Glutamatergic neuron (in vitro differentiated cells): ENCODE results near the gene ARL8B. TPM values are rescaled to one million over a fixed set of nuclear protein-coding genes. Genes with fewer than 3 reads are reported as not detected.
A peak's percentile ranks its signal among the peaks of the same experiment; 100 is the strongest.

ENCODE experiments used
- DNase-seq: peaks from one replicate; pipeline ENCODE4 v3.0.0; 2022
- H3K27ac Mint-ChIP-seq: one replicate; pipeline ENCODE4 v1.8.0; 2020; ENCODE audit warnings: mild to moderate bottlenecking, mixed read lengths, inconsistent platforms; ENCODE audit not compliant: unreplicated experiment
- H3K27me3 Mint-ChIP-seq: one replicate; pipeline ENCODE4 v1.8.0; 2020; ENCODE audit warnings: mild to moderate bottlenecking, moderate library complexity, mixed read lengths, inconsistent platforms; ENCODE audit not compliant: unreplicated experiment
- H3K36me3 Mint-ChIP-seq: one replicate; pipeline ENCODE4 v1.8.0; 2020; ENCODE audit warnings: mild to moderate bottlenecking, mixed read lengths, inconsistent platforms; ENCODE audit not compliant: unreplicated experiment
- H3K4me1 Mint-ChIP-seq: one replicate; pipeline ENCODE4 v1.8.0; 2020; ENCODE audit warnings: mild to moderate bottlenecking, low read depth, mixed read lengths, inconsistent platforms; ENCODE audit not compliant: unreplicated experiment
- H3K4me3 Mint-ChIP-seq: one replicate; pipeline ENCODE4 v1.8.0; 2020; ENCODE audit warnings: mild to moderate bottlenecking, mixed read lengths, inconsistent platforms; ENCODE audit not compliant: unreplicated experiment
- H3K9me3 Mint-ChIP-seq: one replicate; pipeline ENCODE4 v1.8.0; 2020; ENCODE audit warnings: mild to moderate bottlenecking, moderate library complexity, mixed read lengths, inconsistent platforms; ENCODE audit not compliant: unreplicated experiment
- total RNA-seq: library from RNA; stranded (reverse); fragmentation: NEBNext Ultra II Directional; extraction: Animal tissue kit (Norgen Biotek cat#: 25700); gene quantifications from one replicate; pipeline ENCODE4 v1.2.1, GENCODE V29; 2021; ENCODE audit not compliant: unreplicated experiment
- TF ChIP-seq, protein P1 (sequence below): fragments of 200-600 bp; sonication (generic); IDR thresholded peaks from one replicate; pipeline ENCODE4 v1.5.0; 2021; ENCODE audit not compliant: partially characterized antibody, unreplicated experiment

ARL8B gene
- total RNA-seq, 1 donor from 2014 or later, result 33.9 TPM

DNA sequence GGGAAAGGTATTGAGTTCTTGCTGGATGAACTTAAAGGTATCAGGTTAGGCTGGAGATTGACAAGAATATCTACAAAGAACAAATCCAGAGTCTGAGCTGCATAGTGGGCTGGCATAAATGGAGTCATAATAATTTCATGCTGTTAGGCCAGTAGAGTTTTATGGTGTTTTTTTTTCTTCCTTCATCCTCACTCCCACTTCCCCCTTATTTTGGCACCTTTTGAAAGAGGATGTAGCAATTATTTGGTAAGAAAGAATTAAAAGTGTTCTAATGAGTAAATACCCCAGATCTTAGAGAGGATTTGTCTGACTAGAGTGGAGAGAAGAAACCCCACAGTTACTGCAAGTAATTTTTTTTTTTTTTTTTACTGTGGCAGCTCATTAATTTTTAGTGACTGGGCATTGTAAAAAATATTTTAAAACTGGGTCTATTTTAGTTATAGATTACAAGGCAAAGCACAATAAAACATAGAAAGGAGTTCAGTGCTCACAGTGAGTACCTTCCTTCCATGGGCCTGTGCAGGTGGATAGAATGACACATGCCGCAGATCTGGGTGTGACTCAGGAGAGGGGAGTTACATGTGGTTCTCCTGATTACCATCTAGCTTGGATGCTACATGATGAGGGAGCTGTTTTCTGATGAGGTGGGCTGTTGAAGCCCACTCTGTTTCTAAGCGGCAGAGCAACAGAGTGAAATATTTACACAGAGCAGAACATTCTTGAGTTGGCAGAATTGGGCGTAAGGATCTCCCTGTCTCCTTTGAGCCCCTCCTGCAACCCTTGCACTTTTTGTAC is 70.7 kb downstream of the ARL8B start:
- DNase-seq, result no peak
- Mint-ChIP-seq H3K4me1 (peaks cover 9% of the 10 kb centered on the region), H3K27ac (no peak overlapping the region), H3K9me3 (no peaks in the 10 kb centered on the region), H3K27me3 (peaks cover 6% of the 10 kb centered on the region), H3K36me3 (no peaks in the 10 kb centered on the region), H3K4me3 (no peak overlapping the region)
- TF ChIP-seq, protein P1, sequence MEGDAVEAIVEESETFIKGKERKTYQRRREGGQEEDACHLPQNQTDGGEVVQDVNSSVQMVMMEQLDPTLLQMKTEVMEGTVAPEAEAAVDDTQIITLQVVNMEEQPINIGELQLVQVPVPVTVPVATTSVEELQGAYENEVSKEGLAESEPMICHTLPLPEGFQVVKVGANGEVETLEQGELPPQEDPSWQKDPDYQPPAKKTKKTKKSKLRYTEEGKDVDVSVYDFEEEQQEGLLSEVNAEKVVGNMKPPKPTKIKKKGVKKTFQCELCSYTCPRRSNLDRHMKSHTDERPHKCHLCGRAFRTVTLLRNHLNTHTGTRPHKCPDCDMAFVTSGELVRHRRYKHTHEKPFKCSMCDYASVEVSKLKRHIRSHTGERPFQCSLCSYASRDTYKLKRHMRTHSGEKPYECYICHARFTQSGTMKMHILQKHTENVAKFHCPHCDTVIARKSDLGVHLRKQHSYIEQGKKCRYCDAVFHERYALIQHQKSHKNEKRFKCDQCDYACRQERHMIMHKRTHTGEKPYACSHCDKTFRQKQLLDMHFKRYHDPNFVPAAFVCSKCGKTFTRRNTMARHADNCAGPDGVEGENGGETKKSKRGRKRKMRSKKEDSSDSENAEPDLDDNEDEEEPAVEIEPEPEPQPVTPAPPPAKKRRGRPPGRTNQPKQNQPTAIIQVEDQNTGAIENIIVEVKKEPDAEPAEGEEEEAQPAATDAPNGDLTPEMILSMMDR, result no peak

DNA sequence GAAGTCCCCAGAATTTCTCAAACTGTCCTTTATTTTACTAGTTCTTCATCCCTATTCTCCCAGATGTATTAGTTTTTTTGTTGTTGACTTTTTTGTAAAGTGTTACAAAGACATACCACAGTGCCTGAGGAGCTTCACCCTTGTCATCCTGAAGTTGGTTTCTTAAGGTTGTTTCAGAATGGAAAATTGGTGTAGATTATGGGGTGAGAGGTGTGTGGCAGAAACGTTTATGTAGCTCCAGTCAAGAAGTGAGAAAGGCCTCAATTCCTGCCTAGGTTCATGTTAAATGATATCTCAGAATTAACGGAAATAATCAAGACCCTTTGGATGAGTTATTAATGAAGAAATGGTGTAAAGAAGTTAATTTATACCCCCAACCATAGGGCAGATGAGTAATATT is 72.2 kb downstream of the ARL8B start:
- no peak overlapping the region for H3K27ac Mint-ChIP-seq
- TF ChIP-seq, protein P1, result no peak
- H3K36me3 Mint-ChIP-seq, result no peaks in the 10 kb centered on the region
- H3K4me1 Mint-ChIP-seq, result peaks cover 6% of the 10 kb centered on the region
- no peak overlapping the region for H3K4me3 Mint-ChIP-seq
- peaks cover 3% of the 10 kb centered on the region for H3K27me3 Mint-ChIP-seq
- H3K9me3 Mint-ChIP-seq, result no peaks in the 10 kb centered on the region
- DNase-seq, result no peak

DNA sequence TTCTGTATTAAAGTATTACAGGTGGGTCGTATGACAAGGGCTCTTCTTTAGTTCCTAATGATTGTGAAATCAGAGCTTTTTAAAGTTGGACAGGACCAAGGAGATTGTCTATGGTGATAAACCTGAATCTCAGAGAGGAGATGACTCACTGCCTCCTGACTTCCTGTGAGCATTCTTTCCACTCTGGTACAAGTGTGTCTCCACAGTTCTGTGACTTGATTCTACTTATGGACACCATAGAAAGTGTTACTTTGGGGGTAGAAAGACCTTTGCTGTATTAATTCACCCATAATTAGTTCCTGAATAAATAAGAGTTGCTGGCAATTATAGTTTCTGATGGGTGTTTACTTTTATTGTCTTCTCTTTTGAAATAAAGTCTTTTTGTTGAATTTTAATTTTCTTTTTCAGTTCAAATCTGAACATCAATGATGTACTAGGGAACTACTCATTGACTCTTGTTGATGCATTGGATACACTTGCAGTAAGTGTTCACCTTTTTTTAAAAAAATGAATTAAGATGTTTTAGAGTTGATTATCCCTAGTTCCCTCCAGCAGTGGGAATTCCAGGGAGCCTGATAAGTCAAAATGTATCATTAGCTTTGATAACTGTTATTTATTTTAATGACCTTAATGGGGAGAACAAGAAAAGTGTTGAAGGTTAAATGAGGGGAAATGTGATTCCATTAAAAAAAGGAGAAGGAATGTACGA is 72.9 kb downstream of the ARL8B start:
- Mint-ChIP-seq H3K36me3 (no peaks in the 10 kb centered on the region), H3K27ac (no peak overlapping the region)

DNA sequence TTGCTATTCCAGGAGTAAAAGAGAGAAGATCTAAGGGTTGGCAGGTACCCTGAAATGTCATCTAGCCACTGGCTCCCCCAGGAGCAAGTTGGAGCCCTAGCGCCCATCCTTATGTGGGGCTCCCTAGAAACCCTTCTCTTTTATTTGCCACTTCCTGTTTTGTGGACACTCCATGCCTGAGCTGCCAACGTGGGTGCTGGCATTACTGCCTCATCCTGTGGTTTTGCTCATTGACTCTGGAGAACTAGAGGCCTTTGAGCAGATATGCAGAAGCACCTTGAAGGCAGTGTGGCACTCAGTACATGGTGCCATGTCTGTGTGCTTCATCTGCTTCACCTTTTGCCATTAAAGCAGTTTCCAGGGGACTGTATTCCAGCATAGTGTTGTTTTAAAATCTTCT is 73.5 kb downstream of the ARL8B start:
- Mint-ChIP-seq H3K4me1 (peaks cover 6% of the 10 kb centered on the region), H3K9me3 (no peaks in the 10 kb centered on the region), H3K4me3 (no peak overlapping the region), H3K36me3 (no peaks in the 10 kb centered on the region), H3K27ac (no peak overlapping the region), H3K27me3 (peaks cover 3% of the 10 kb centered on the region)
- DNase-seq, result no peak
- TF ChIP-seq, protein P1, result no peak

More for the DNA sequence above, 72.9 kb downstream of the ARL8B start:
- peaks cover 3% of the 10 kb centered on the region for H3K27me3 Mint-ChIP-seq
- H3K4me3 Mint-ChIP-seq, result no peak overlapping the region
- H3K9me3 Mint-ChIP-seq, result no peaks in the 10 kb centered on the region
- no peak for DNase-seq
- TF ChIP-seq, protein P1, result no peak
- H3K4me1 Mint-ChIP-seq, result peaks cover 6% of the 10 kb centered on the region

DNA sequence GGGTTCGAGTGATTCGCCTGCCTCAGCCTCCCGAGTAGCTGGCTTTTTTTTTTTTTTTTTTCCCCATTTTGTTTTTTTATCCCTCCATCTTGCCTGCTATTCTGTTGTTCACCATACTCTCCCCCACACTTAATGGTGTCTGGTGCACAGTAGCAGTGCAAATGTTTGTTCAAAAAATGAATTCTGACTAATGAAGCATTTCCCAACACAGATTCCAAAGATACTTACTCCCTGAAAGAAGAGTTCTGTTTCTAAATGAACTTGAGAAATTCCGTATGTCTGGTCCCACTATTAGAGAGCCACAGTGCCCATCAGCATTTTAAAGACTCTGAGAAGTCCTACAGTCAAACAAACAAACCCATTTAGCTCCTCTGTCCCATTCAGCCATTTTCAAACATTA is 74.9 kb downstream of the ARL8B start:
- Mint-ChIP-seq H3K36me3 (no peaks in the 10 kb centered on the region), H3K4me1 (peaks cover 9% of the 10 kb centered on the region), H3K9me3 (no peaks in the 10 kb centered on the region), H3K27ac (peak overlapping the region; percentile 93), H3K27me3 (peaks cover 3% of the 10 kb centered on the region), H3K4me3 (no peak overlapping the region)
- no peak for DNase-seq
- TF ChIP-seq, protein P1, result no peak
